ENCODE data around the gene RNASET2. TPM values are rescaled to one million over a fixed set of nuclear protein-coding genes. Genes with fewer than 3 reads are reported as not detected.

RNASET2 gene
- polyA plus RNA-seq, 1 donor from 2014 or later = 73.9 TPM

- Histone ChIP-seq H3K27me3 (ENCODE audit: insufficient read depth, low read depth, low read length) (no peaks in the 10 kb centered on the region), H3K79me2 (replicated peaks; ENCODE audit: insufficient read depth, low read length) (no peaks in the 10 kb centered on the region), H3K27ac (ENCODE audit: low read length) (peak overlapping the region; percentile 37), H2AFZ (ENCODE audit: low read depth, low read length) (no peak overlapping the region), H3K9ac (ENCODE audit: low read length) (no peak overlapping the region), H4K20me1 (ENCODE audit: insufficient read depth) (no peaks in the 10 kb centered on the region), H3F3A (ENCODE audit: insufficient read depth, low read length, poor library complexity, severe bottlenecking) (no peaks in the 10 kb centered on the region), H3K36me3 (ENCODE audit: insufficient read depth, low read length) (no peaks in the 10 kb centered on the region), H3K9me3 (ENCODE audit: low read length) (no peaks in the 10 kb centered on the region), H3K9me2 (ENCODE audit: insufficient read depth, low read length) (no peaks in the 10 kb centered on the region), H3K4me3 (ENCODE audit: low read length) (peak overlapping the region; percentile 24), H3K4me2 (ENCODE audit: low read length) (no peak overlapping the region)
- TF ChIP-seq CTCF (IDR thresholded peaks at IDR 0.05; ENCODE audit: poor library complexity, severe bottlenecking) (peak; percentile 22), RAD21 (conservative IDR thresholded peaks at IDR 0.05) (peak; percentile 40), MXI1 (conservative IDR thresholded peaks at IDR 0.05; ENCODE audit: poor library complexity, severe bottlenecking) (no peak), POLR2AphosphoS5 (IDR thresholded peaks at IDR 0.05) (peak; percentile 21), REST (IDR thresholded peaks at IDR 0.05; ENCODE audit: borderline replicate concordance) (peak; percentile 95)
These were observed 52.1 kb downstream of the RNASET2 start for GRCh38 chr6:166904101-166904746.

- H3K9me2 ChIP-seq (ENCODE audit: insufficient read depth, low read length) = no peaks in the 10 kb centered on the region
- no peaks in the 10 kb centered on the region for H4K20me1 ChIP-seq (ENCODE audit: insufficient read depth)
- no peaks in the 10 kb centered on the region for H3K27me3 ChIP-seq (ENCODE audit: insufficient read depth, low read depth, low read length)
- H3K79me2 ChIP-seq (replicated peaks; ENCODE audit: insufficient read depth, low read length) = no peaks in the 10 kb centered on the region
- no peak overlapping the region for H2AFZ ChIP-seq (ENCODE audit: low read depth, low read length)
- H3K27ac ChIP-seq (ENCODE audit: low read length) = peak overlapping the region; percentile 37
- no peak overlapping the region for H3K4me3 ChIP-seq (ENCODE audit: low read length)
- no peaks in the 10 kb centered on the region for H3K36me3 ChIP-seq (ENCODE audit: insufficient read depth, low read length)
- no peak overlapping the region for H3K4me2 ChIP-seq (ENCODE audit: low read length)
- no peaks in the 10 kb centered on the region for H3F3A ChIP-seq (ENCODE audit: insufficient read depth, low read length, poor library complexity, severe bottlenecking)
- no peak overlapping the region for H3K9ac ChIP-seq (ENCODE audit: low read length)
- no peaks in the 10 kb centered on the region for H3K9me3 ChIP-seq (ENCODE audit: low read length)
- TF ChIP-seq MXI1 (conservative IDR thresholded peaks at IDR 0.05; ENCODE audit: poor library complexity, severe bottlenecking) (no peak), CTCF (IDR thresholded peaks at IDR 0.05; ENCODE audit: poor library complexity, severe bottlenecking) (no peak), POLR2AphosphoS5 (IDR thresholded peaks at IDR 0.05) (no peak), RAD21 (conservative IDR thresholded peaks at IDR 0.05) (no peak), REST (IDR thresholded peaks at IDR 0.05; ENCODE audit: borderline replicate concordance) (no peak), TAF1 (IDR thresholded peaks at IDR 0.05; ENCODE audit: low read depth) (no peak), EP300 (conservative IDR thresholded peaks at IDR 0.05; ENCODE audit: poor library complexity, severe bottlenecking) (no peak), EZH2 (IDR thresholded peaks at IDR 0.05; ENCODE audit: borderline replicate concordance, insufficient read depth, low read length, poor library complexity, severe bottlenecking) (no peak), SMC3 (conservative IDR thresholded peaks at IDR 0.05; ENCODE audit: poor library complexity) (no peak)
These were observed 52.9 kb downstream of the RNASET2 start for GRCh38 chr6:166903500-166903899.

Data from neural cell (in vitro differentiated cells).